ENCODE results near the gene FBXW7. TPM values are rescaled to one million over a fixed set of nuclear protein-coding genes. Genes with fewer than 3 reads are reported as not detected.
A peak's percentile ranks its signal among the peaks of the same experiment; 100 is the strongest.

Gene FBXW7
- total and polyA plus RNA-seq, 4 donors: 7.6 to 82.1 (median 20.6) TPM

DNA sequence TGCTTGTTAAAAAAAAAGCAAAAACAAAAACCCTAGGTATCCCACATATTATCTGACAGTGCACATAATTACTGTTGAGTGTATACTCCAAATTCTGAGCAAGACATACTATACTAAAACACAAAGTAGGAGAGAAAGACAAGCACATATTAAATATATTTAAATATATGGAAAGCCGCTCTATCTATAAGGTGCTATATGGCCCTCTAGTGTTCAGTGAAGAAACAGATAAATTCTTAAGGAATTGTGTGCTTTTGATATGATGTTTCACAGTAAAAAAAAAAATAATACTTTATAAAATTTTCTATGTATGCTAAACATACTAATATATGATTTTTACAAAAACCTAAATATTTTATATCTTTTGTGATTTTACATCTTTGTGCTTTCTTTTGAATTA lies 137.8 kb downstream of the FBXW7 start:
- Histone ChIP-seq H3K27ac (ENCODE audit: low read depth in 1 of 2, low read length in 1 of 2) (no peak overlapping the region), H3K27me3 (ENCODE audit: control insufficient read depth in 3 of 3, insufficient read depth in 3 of 3, low read length in 2 of 3) (no peaks in the 10 kb centered on the region), H3K9ac (ENCODE audit: insufficient read depth in 1 of 2, low read length in 2 of 2) (no peak overlapping the region), H3K9me3 (ENCODE audit: control insufficient read depth in 4 of 4, insufficient read depth in 3 of 4, low read length in 3 of 4) (no peaks in the 10 kb centered on the region), H3K4me3 (no peak overlapping the region), H3K4me1 (ENCODE audit: control insufficient read depth in 5 of 5, insufficient read depth in 5 of 5, low read length in 5 of 5) (no peaks in the 10 kb centered on the region), H3K36me3 (ENCODE audit: control insufficient read depth in 4 of 4, insufficient read depth in 4 of 4, low read length in 4 of 4) (no peaks in the 10 kb centered on the region)
- ATAC-seq (ENCODE audit: insufficient read depth, low FRiP score) (no peak), DNase-seq (peak in 2 of 3 donors; percentile 26 to 32)
- TF ChIP-seq, protein P1, sequence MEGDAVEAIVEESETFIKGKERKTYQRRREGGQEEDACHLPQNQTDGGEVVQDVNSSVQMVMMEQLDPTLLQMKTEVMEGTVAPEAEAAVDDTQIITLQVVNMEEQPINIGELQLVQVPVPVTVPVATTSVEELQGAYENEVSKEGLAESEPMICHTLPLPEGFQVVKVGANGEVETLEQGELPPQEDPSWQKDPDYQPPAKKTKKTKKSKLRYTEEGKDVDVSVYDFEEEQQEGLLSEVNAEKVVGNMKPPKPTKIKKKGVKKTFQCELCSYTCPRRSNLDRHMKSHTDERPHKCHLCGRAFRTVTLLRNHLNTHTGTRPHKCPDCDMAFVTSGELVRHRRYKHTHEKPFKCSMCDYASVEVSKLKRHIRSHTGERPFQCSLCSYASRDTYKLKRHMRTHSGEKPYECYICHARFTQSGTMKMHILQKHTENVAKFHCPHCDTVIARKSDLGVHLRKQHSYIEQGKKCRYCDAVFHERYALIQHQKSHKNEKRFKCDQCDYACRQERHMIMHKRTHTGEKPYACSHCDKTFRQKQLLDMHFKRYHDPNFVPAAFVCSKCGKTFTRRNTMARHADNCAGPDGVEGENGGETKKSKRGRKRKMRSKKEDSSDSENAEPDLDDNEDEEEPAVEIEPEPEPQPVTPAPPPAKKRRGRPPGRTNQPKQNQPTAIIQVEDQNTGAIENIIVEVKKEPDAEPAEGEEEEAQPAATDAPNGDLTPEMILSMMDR (IDR thresholded peaks at IDR 0.05; ENCODE audit: control extremely low read depth, extremely low read depth): no peak
- WGBS, 2 donors: 89 to 95% methylated on average over 1 of the region's 1 CpG

- H3K4me1 ChIP-seq (ENCODE audit: control insufficient read depth in 5 of 5, insufficient read depth in 5 of 5, low read length in 5 of 5): no peaks in the 10 kb centered on the region
- no peaks in the 10 kb centered on the region for H3K27me3 ChIP-seq (ENCODE audit: control insufficient read depth in 3 of 3, insufficient read depth in 3 of 3, low read length in 2 of 3)
- no peak overlapping the region for H3K27ac ChIP-seq (ENCODE audit: low read depth in 1 of 2, low read length in 1 of 2)
- H3K4me3 ChIP-seq: no peak overlapping the region
- ATAC-seq (ENCODE audit: insufficient read depth, low FRiP score) (no peak), DNase-seq (no peak)
- no peak overlapping the region for H3K9ac ChIP-seq (ENCODE audit: insufficient read depth in 1 of 2, low read length in 2 of 2)
- H3K9me3 ChIP-seq (ENCODE audit: control insufficient read depth in 4 of 4, insufficient read depth in 3 of 4, low read length in 3 of 4): no peaks in the 10 kb centered on the region
- 80 to 87% methylated on average over 4 of the region's 4 CpGs for WGBS, 2 donors
- TF ChIP-seq, protein P1 (IDR thresholded peaks at IDR 0.05; ENCODE audit: control extremely low read depth, extremely low read depth): no peak
- peaks cover 0 to 2% (median 0%) of the 10 kb centered on the region in 4 donors for H3K36me3 ChIP-seq (ENCODE audit: control insufficient read depth in 4 of 4, insufficient read depth in 4 of 4, low read length in 4 of 4)
These were observed 141.1 kb downstream of the FBXW7 start for GRCh38 chr4:152394791-152395190.

DNA sequence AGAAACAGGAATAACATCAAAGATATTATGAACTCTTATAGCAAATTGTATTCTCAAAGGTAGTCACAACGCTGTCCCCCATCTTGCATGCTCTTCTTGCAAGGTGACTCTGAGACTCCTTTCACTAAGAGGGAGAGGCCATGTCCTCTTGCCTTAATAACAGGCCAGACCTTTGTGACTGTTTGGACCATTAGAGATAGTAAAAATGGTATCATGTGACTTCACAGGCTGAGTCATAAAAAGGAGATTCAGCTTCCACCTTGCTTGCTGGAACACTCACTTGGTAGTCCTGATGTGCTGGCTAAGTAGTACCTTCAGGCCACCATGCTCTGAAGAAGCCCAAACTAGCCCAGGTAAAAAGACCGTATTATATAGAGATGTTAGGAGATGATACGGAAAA lies 143.8 kb downstream of the FBXW7 start:
- TF ChIP-seq, protein P1 (IDR thresholded peaks at IDR 0.05; ENCODE audit: control extremely low read depth, extremely low read depth): no peak
- 98% methylated on average over 3 of the region's 3 CpGs for WGBS, 2 donors
- no peaks in the 10 kb centered on the region for H3K4me1 ChIP-seq (ENCODE audit: control insufficient read depth in 5 of 5, insufficient read depth in 5 of 5, low read length in 5 of 5)
- no peak for ATAC-seq (ENCODE audit: insufficient read depth, low FRiP score)
- no peaks in the 10 kb centered on the region for H3K9me3 ChIP-seq (ENCODE audit: control insufficient read depth in 4 of 4, insufficient read depth in 3 of 4, low read length in 3 of 4)
- no peak overlapping the region for H3K4me3 ChIP-seq
- H3K27me3 ChIP-seq (ENCODE audit: control insufficient read depth in 3 of 3, insufficient read depth in 3 of 3, low read length in 2 of 3): no peaks in the 10 kb centered on the region
- H3K9ac ChIP-seq (ENCODE audit: insufficient read depth in 1 of 2, low read length in 2 of 2): no peak overlapping the region
- DNase-seq: no peak
- peaks cover 0 to 2% (median 0%) of the 10 kb centered on the region in 4 donors for H3K36me3 ChIP-seq (ENCODE audit: control insufficient read depth in 4 of 4, insufficient read depth in 4 of 4, low read length in 4 of 4)
- no peak overlapping the region for H3K27ac ChIP-seq (ENCODE audit: low read depth in 1 of 2, low read length in 1 of 2)

DNA sequence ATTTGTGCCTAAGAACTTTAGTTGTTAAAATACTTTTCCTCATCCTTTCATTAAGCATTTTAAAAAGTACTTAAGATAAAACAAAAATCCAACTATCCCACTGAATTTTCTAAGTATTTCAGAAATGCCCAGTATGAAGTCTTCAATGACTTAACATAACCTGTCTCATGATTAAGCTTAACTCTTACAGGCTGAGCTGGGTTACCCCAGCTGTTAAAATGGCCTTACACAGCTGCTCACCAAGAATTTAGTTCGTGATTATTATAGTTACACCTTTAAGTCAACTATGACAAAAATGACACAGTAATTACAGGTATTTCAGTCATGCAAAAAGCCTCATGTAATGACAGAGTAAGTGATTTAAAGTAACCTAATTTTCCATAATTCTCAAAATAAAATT lies 145.7 kb downstream of the FBXW7 start:
- no peaks in the 10 kb centered on the region for H3K27me3 ChIP-seq (ENCODE audit: control insufficient read depth in 3 of 3, insufficient read depth in 3 of 3, low read length in 2 of 3)
- TF ChIP-seq, protein P1 (IDR thresholded peaks at IDR 0.05; ENCODE audit: control extremely low read depth, extremely low read depth): no peak
- H3K4me3 ChIP-seq: no peak overlapping the region
- no peaks in the 10 kb centered on the region for H3K4me1 ChIP-seq (ENCODE audit: control insufficient read depth in 5 of 5, insufficient read depth in 5 of 5, low read length in 5 of 5)
- no peak overlapping the region for H3K9ac ChIP-seq (ENCODE audit: insufficient read depth in 1 of 2, low read length in 2 of 2)
- DNase-seq: no peak
- peaks cover 0 to 2% (median 0%) of the 10 kb centered on the region in 4 donors for H3K36me3 ChIP-seq (ENCODE audit: control insufficient read depth in 4 of 4, insufficient read depth in 4 of 4, low read length in 4 of 4)
- no peaks in the 10 kb centered on the region for H3K9me3 ChIP-seq (ENCODE audit: control insufficient read depth in 4 of 4, insufficient read depth in 3 of 4, low read length in 3 of 4)
- 82 to 94% methylated on average over 1 of the region's 1 CpG for WGBS, 2 donors
- no peak overlapping the region for H3K27ac ChIP-seq (ENCODE audit: low read depth in 1 of 2, low read length in 1 of 2)
- ATAC-seq (ENCODE audit: insufficient read depth, low FRiP score): no peak

Data from lung (tissue), 12 donors.